ENCODE results near the gene RNF150.

The RNF150 gene

GRCh38 chr4:141077611-141078225 is 55.6 kb downstream of the RNF150 start:
- TF ChIP-seq EZH2phosphoT487 (IDR thresholded peaks at IDR 0.05; ENCODE audit: borderline replicate concordance), result no peak
- no peak overlapping the region for H3K9ac ChIP-seq (ENCODE audit: low read depth, low read length, poor library complexity, severe bottlenecking)
- no peaks in the 10 kb centered on the region for H3F3A ChIP-seq (ENCODE audit: low read depth)
- H3K36me3 ChIP-seq (ENCODE audit: insufficient read depth, low read length), result no peaks in the 10 kb centered on the region
- H2AFZ ChIP-seq (ENCODE audit: low read length), result no peak overlapping the region
- H4K20me1 ChIP-seq (ENCODE audit: insufficient read depth, low read length, poor library complexity, severe bottlenecking), result no peaks in the 10 kb centered on the region
- H3K4me3 ChIP-seq (ENCODE audit: low read length, poor library complexity, severe bottlenecking), result no peak overlapping the region
- no peaks in the 10 kb centered on the region for H3K27me3 ChIP-seq (ENCODE audit: insufficient read depth, low read length, poor library complexity, severe bottlenecking)
- H3K79me2 ChIP-seq (ENCODE audit: insufficient read depth, low read length), result peaks cover 5% of the 10 kb centered on the region; the same call in 1 of the 2 replicates
- no peaks in the 10 kb centered on the region for H3K9me3 ChIP-seq (ENCODE audit: insufficient read depth, low read depth, low read length)
- H3K4me2 ChIP-seq (ENCODE audit: low read depth, low read length, poor library complexity, severe bottlenecking), result no peak overlapping the region
- H3K4me1 ChIP-seq (ENCODE audit: insufficient read depth, low read length, poor library complexity, severe bottlenecking), result no peaks in the 10 kb centered on the region
- H3K9me2 ChIP-seq (replicated peaks; ENCODE audit: low read depth, low read length), result no peaks in the 10 kb centered on the region

GRCh38 chr4:141075553-141075952 is 57.7 kb downstream of the RNF150 start:
- Histone ChIP-seq H2AFZ (ENCODE audit: low read length) (no peak overlapping the region), H3K4me3 (ENCODE audit: low read length, poor library complexity, severe bottlenecking) (no peak overlapping the region), H3K4me2 (ENCODE audit: low read depth, low read length, poor library complexity, severe bottlenecking) (no peak overlapping the region), H3K9ac (ENCODE audit: low read depth, low read length, poor library complexity, severe bottlenecking) (no peak overlapping the region), H3F3A (ENCODE audit: low read depth) (no peaks in the 10 kb centered on the region), H3K4me1 (ENCODE audit: insufficient read depth, low read length, poor library complexity, severe bottlenecking) (no peaks in the 10 kb centered on the region), H3K9me2 (replicated peaks; ENCODE audit: low read depth, low read length) (no peaks in the 10 kb centered on the region), H4K20me1 (ENCODE audit: insufficient read depth, low read length, poor library complexity, severe bottlenecking) (no peaks in the 10 kb centered on the region), H3K27me3 (ENCODE audit: insufficient read depth, low read length, poor library complexity, severe bottlenecking) (no peaks in the 10 kb centered on the region), H3K9me3 (ENCODE audit: insufficient read depth, low read depth, low read length) (no peaks in the 10 kb centered on the region), H3K79me2 (ENCODE audit: insufficient read depth, low read length) (peaks cover 5% of the 10 kb centered on the region; the same call in 1 of the 2 replicates), H3K36me3 (ENCODE audit: insufficient read depth, low read length) (no peaks in the 10 kb centered on the region)
- TF ChIP-seq CTCF (conservative IDR thresholded peaks at IDR 0.05; ENCODE audit: low read length) (no peak), EZH2phosphoT487 (IDR thresholded peaks at IDR 0.05; ENCODE audit: borderline replicate concordance) (no peak)

GRCh38 chr4:141074098-141074878 is 59.0 kb downstream of the RNF150 start:
- Histone ChIP-seq H4K20me1 (ENCODE audit: insufficient read depth, low read length, poor library complexity, severe bottlenecking) (no peaks in the 10 kb centered on the region), H2AFZ (ENCODE audit: low read length) (no peak overlapping the region), H3K27me3 (ENCODE audit: insufficient read depth, low read length, poor library complexity, severe bottlenecking) (no peaks in the 10 kb centered on the region), H3K4me1 (ENCODE audit: insufficient read depth, low read length, poor library complexity, severe bottlenecking) (no peaks in the 10 kb centered on the region), H3F3A (ENCODE audit: low read depth) (no peaks in the 10 kb centered on the region), H3K79me2 (ENCODE audit: insufficient read depth, low read length) (peaks cover 5% of the 10 kb centered on the region; the same call in 1 of the 2 replicates), H3K9me2 (replicated peaks; ENCODE audit: low read depth, low read length) (no peaks in the 10 kb centered on the region), H3K9me3 (ENCODE audit: insufficient read depth, low read depth, low read length) (no peaks in the 10 kb centered on the region), H3K9ac (ENCODE audit: low read depth, low read length, poor library complexity, severe bottlenecking) (no peak overlapping the region), H3K4me2 (ENCODE audit: low read depth, low read length, poor library complexity, severe bottlenecking) (no peak overlapping the region), H3K36me3 (ENCODE audit: insufficient read depth, low read length) (no peaks in the 10 kb centered on the region), H3K4me3 (ENCODE audit: low read length, poor library complexity, severe bottlenecking) (no peak overlapping the region)
- no peak for TF ChIP-seq CTCF (conservative IDR thresholded peaks at IDR 0.05; ENCODE audit: low read length)
- no peak for TF ChIP-seq EZH2phosphoT487 (IDR thresholded peaks at IDR 0.05; ENCODE audit: borderline replicate concordance)
